Astrocyte of the cerebellum (primary cell): ENCODE results near the gene DRD5.
"Not testable (repeated sequence)": the region's sequence is repeated elsewhere in the genome, so short reads cannot be mapped to it uniquely, and the experiment has no call there.

Experiments used
- DNase-seq: peaks from one replicate; pipeline ENCODE4 v3.0.0-alpha.2; 2011; ENCODE audit warnings: low read depth
- H3K4me3 ChIP-seq: 2 replicates; pipeline ENCODE4 v1.5.1; 2011; ENCODE audit warnings: mild to moderate bottlenecking, low read depth, low read length, moderate library complexity
- in situ Hi-C: cut with HindIII; loops from 2 replicates; pipeline ENCODE4 v1.10.0; 2017; ENCODE audit warnings: low sequenced_read_pairs
- TF ChIP-seq, protein P1 (sequence below): IDR thresholded peaks from 2 replicates; pipeline ENCODE4 v1.5.1; 2012; ENCODE audit warnings: low read length, low read depth, moderate library complexity, mild to moderate bottlenecking; ENCODE audit errors: missing control alignments

The DRD5 gene

DNA sequence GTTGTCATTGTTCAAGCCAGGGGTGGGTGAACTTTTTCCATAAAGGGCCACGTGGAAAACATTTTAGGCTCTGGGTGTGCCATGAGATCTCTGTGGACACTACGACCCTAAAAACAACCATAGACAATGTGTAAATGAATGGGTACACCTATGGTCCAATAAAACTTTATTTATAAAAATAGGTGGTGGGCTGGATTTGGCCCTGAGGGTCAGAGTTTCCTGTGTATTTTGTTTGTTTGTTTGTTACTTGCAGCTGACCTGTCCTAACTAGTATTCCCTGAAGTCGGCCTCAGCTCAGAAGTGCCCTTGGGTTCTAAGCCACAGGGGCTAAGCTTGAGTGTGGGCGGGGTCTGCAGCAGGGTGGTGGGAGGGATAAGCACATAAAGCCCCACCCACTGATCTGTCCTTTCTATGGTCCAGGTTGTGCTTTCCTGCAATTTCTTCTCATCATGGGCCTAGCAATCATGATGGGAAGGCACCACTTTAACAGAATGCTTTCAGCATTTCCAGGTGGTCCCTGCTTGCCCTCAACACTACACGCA is 17.2 kb upstream of the DRD5 start:
- no peak for DNase-seq
- TF ChIP-seq, protein P1, sequence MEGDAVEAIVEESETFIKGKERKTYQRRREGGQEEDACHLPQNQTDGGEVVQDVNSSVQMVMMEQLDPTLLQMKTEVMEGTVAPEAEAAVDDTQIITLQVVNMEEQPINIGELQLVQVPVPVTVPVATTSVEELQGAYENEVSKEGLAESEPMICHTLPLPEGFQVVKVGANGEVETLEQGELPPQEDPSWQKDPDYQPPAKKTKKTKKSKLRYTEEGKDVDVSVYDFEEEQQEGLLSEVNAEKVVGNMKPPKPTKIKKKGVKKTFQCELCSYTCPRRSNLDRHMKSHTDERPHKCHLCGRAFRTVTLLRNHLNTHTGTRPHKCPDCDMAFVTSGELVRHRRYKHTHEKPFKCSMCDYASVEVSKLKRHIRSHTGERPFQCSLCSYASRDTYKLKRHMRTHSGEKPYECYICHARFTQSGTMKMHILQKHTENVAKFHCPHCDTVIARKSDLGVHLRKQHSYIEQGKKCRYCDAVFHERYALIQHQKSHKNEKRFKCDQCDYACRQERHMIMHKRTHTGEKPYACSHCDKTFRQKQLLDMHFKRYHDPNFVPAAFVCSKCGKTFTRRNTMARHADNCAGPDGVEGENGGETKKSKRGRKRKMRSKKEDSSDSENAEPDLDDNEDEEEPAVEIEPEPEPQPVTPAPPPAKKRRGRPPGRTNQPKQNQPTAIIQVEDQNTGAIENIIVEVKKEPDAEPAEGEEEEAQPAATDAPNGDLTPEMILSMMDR: no peak
- H3K4me3 ChIP-seq: no peak overlapping the region
- in situ Hi-C loops: no loop called here

DNA sequence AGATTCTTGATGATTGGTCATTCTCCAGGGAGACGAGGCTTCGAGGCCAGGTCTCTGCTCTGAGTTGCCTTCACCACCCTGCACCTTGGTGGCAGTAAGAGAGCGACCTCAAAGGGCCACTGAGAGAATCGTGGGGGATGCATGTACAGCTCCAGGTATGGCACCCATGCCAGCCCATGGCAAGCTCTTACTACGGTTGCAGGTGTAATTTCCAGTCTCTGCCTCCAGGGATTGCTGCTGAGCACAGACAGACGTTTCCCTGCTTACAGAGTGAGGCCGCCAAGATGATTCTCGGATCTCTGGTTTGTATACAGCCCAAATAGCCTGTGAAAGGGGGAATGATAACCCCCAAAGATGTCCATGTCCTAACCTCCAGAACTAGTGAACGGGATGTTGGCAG is 16.3 kb upstream of the DRD5 start:
- no peak overlapping the region for H3K4me3 ChIP-seq
- in situ Hi-C loops: no loop called here
- DNase-seq: no peak
- TF ChIP-seq, protein P1: peak; percentile 35

DNA sequence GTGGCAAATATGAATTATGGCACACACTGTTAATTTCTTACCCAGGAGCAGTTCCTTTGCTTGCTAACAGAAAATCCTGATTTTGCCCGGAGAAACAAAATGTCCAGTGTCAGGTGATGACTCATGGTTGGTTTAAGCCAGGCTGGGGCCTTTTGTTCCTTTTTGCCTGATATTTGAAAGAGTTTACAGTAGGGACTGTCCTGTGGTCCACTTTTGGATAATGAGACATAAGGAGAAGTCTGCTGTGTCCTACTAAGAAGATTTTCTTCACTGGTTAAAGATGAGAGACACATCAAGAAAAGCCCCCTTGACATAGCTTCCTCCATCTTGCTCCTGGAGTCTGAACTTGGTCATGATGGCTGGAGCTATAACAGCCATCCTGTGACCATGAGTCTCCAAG is 12.1 kb upstream of the DRD5 start:
- no peak overlapping the region for H3K4me3 ChIP-seq
- TF ChIP-seq, protein P1: no peak
- in situ Hi-C loops: no loop called here
- no peak for DNase-seq

DNA sequence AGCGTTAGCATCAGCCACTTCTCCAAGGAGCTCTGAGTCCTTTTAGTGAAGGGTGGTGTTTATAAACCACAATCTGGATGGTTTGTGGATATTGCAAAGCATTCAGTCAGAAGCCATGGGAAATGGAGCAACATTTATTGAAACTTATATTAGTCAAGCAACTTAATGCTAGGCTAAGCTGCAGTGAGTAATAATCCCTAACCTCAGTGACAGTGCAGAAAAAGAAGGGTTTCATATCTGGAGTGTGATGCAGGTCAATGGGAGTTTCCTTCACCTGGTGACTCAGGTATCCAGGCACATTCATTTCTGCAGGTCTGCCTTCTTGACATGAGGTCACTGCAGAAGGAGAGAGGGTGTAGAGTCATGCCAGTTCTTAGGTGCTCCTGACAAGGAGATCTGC is 10.4 kb upstream of the DRD5 start:
- no peak overlapping the region for H3K4me3 ChIP-seq
- TF ChIP-seq, protein P1: no peak
- in situ Hi-C loops: no loop called here
- DNase-seq: no peak

DNA sequence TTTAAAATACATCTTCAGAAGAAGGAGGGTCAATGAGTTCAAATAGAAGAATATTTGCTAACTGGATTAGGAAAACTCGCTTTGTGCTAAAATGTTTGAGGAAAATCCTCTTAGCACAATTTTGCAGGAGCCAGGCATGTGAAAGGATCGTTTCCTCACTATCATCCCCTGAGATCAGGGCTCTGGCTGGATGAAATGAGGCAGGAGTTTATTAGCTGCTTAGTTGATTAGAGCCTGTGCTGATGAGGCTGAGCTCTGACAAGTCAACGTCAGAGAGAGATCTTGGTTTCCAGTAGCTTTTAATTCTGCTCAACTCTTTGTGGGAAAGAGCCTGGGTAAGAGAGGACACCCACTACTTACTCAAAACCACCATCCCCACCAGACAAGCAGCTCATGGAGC is 8.0 kb upstream of the DRD5 start:
- H3K4me3 ChIP-seq: no peak overlapping the region
- TF ChIP-seq, protein P1: no peak
- in situ Hi-C loops: no loop called here
- DNase-seq: no peak

DNA sequence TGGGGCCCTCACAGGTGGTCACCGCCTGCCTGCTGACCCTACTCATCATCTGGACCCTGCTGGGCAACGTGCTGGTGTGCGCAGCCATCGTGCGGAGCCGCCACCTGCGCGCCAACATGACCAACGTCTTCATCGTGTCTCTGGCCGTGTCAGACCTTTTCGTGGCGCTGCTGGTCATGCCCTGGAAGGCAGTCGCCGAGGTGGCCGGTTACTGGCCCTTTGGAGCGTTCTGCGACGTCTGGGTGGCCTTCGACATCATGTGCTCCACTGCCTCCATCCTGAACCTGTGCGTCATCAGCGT is 652 bp downstream of the DRD5 start:
- in situ Hi-C loops: no loop called here
- no peak overlapping the region for H3K4me3 ChIP-seq
- TF ChIP-seq, protein P1: no peak
- no peak for DNase-seq

DNA sequence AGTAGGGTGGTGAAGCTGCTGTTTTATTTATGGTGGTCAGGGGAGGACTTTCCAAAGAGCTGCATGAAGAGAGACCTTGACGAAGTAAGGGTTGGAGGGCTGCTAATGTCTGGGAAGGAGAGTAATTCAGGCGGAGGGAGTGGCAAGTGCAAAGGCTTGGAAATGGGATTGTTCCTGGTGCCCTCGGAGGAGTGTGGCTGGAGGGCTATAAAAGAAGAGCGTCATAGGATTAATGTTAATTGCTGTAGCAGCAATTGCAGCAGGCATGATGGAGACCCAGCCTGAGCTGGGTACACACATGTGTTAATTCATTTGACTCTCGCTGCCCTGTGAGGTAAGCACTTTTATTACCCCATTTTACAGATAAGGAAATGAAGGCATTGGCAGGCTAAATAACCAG is 4.5 kb downstream of the DRD5 start:
- DNase-seq, in situ Hi-C loops, H3K4me3 ChIP-seq: not testable (repeated sequence)
